Heart left ventricle (tissue), 16 donors: ENCODE measurements around the gene ITPR3. TPM values are rescaled to one million over a fixed set of nuclear protein-coding genes. Genes with fewer than 3 reads are reported as not detected.

Experiments
- ATAC-seq, 4 donors: fragments of 200-7000 bp; cut with Tn5 transposase; one replicate each; pipeline ENCODE4 v1.9.1; 2020 to 2022; ENCODE audit warnings: moderate library complexity in 4 of 4, mild to moderate bottlenecking in 3 of 4, moderate number of reproducible peaks in 1 of 4
- DNase-seq, 5 donors: peaks; one replicate each; pipeline ENCODE4 v3.0.0-alpha.2; 2020
- H3K27ac ChIP-seq, 12 donors: fragments of 200-600 bp; sonication (generic) in 4 of 12; one replicate each; pipeline versions ENCODE4 v1.5.0 to v1.8.0; 2016 to 2022; ENCODE audit warnings: mild to moderate bottlenecking in 2 of 12
- H3K27me3 ChIP-seq, 9 donors: fragments of 200-600 bp; sonication (generic) in 2 of 9; one replicate each; pipeline versions ENCODE4 v1.5.1 to v1.8.0; 2016 to 2022; ENCODE audit warnings: mild to moderate bottlenecking in 3 of 9
- H3K36me3 ChIP-seq, 9 donors: fragments of 200-600 bp; sonication (generic) in 2 of 9; one replicate each; pipeline versions ENCODE4 v1.5.0 to v1.8.0; 2018 to 2022; ENCODE audit warnings: mild to moderate bottlenecking in 2 of 9
- H3K4me1 ChIP-seq, 12 donors: fragments of 200-600 bp; sonication (generic) in 4 of 12; one replicate each; pipeline versions ENCODE4 v1.5.0 to v1.8.0; 2016 to 2022; ENCODE audit warnings: mild to moderate bottlenecking in 3 of 12
- H3K4me3 ChIP-seq, 12 donors: fragments of 200-600 bp; sonication (generic) in 4 of 12; one replicate each; pipeline versions ENCODE4 v1.5.0 to v1.8.0; 2017 to 2022; ENCODE audit warnings: mild to moderate bottlenecking in 9 of 12, moderate library complexity in 4 of 12
- H3K9me3 ChIP-seq, 12 donors: fragments of 200-600 bp; sonication (generic) in 4 of 12; one replicate each; pipeline versions ENCODE4 v1.5.0 to v1.8.0; 2016 to 2022; ENCODE audit warnings: mild to moderate bottlenecking in 1 of 12
- POLR2A ChIP-seq, 2 donors: fragments of 450-650 bp; IDR thresholded peaks; one replicate each; pipeline ENCODE4 v1.6.1; 2017; ENCODE audit warnings: antibody characterized with exemption in 2 of 2, mild to moderate bottlenecking in 2 of 2, moderate library complexity in 2 of 2
- WGBS, 4 donors: extraction: QIAGEN DNeasy Blood & Tissue Kit in 2 of 4; methylation state at CpG; one replicate each; pipeline versions ENCODE4 v1.1.5 to v1.1.7; 2013 to 2018; 5-methylcytosine and 5-hydroxymethylcytosine counted together
- intact Hi-C, 10 donors: fragments of 100-400 bp; cut with DNase I; formaldehyde crosslinking; loops; one replicate each; pipeline versions ENCODE4 v1.11.1 to v1.14.2; 2022
- polyA plus RNA-seq, 2 donors: library from polyadenylated mRNA; stranded (reverse); fragments of 200-250 nt; gene quantifications; one replicate each; pipeline ENCODE4 v1.2.3, GENCODE V29; 2013
- total RNA-seq, 9 donors: library from RNA; depleted of rRNA in 2 of 9; stranded (reverse); fragments of >200 nt in 2 of 9; fragmentation: NEBNext Ultra II Directional in 3 of 9; extraction: Animal tissue kit (Norgen Biotek cat#: 25700) in 3 of 9; gene quantifications; one replicate each; pipeline versions ENCODE4 v1.1.0 to v1.2.4, GENCODE V29; 2016 to 2023
- TF ChIP-seq, protein P1 (sequence below), 12 donors: fragments of 200-600 bp; sonication (generic) in 4 of 12; IDR thresholded peaks; one replicate each; pipeline versions ENCODE4 v1.5.0 to v1.8.0; 2018 to 2022; ENCODE audit warnings: antibody characterized with exemption in 12 of 12, mild to moderate bottlenecking in 5 of 12
- donor health status: ischemic (EF 13 %, LVEDD 7.1; RV severe dilation, severe dysfunction).
- donor health status: healthy with polysubstance abuse.
- donor health status: DM: no; HTN: yes; CAD: no.
- donor health status: DM: no; HTN: no; CAD: no.
- donor health status: ischemic (EF 25% LVEDD 6.9; RV normal size, moderate dysfunction).
- donor health status: ischemic (EF 25% LVEDD 5.7; RV mildly dilated, moderate dysfunction).
- donor health status: healthy.
- donor health status: DM: yes; HTN: yes; CAD: no.
- donor health status: ischemic (EF 35%, LVEDD 5.7; RV mildly dilated, moderate dysfunction).
- donor health status: nonischemic (EF 11% LVEDD 7.7; RV severe dilation, severe dysfunction).
- donor health status: DM: yes; HTN: yes; CAD: no.
- donor health status: PGD.
- donor health status: ischemic (EF 29% LVEDD 5.4; RV normal size, mild dysfunction).
- donor health status: nonischemic (EF 23%, LVEDD 6.1; RV moderate dilation, normal function).

ITPR3 gene
- total and polyA plus RNA-seq, 11 donors = 4.8 to 33.5 (median 7.8) TPM

DNA sequence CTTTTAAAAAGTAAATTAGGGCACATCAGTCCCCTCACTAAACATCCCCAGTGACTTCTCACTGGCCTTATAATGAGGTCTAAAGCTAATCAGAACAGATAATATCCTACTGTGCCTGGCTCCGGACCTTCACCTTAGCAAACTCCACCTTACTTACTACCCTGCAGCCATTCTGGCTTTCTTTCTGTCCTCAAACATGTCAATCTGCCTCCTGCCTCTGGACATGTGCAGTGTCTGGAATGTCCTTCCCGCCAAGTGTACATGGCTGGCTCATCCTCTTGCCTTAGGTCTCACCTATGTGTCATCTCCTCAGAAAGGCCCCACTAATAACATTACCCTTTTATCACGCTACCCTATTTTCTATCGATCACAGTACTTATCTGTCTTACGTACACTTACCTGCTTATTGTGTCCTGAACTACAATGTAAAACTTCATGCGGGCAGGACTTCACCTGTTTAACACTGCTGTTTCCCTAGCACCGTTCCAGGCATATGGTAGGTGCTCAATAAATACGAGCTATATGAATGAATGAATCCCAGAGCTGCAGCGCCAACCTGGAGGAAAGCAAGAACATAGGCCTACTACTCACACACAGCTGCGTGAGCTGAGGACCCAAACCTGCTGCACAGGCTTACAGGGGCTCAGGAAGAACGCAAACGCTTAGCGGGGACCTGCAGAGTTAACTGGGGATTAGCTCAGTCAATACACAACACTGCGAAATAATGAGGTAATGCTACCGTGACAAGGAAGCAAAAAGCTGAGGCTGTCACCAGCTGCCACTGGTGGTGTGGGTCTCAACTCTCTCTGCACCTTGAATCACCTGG, 89.4 kb downstream of the ITPR3 start:
- peak overlapping the region in 11 of 12 donors; percentile 80 to 98 (median 94) for H3K27ac ChIP-seq
- peaks cover 0 to 39% (median 25%) of the 10 kb centered on the region in 12 donors for H3K4me1 ChIP-seq
- TF ChIP-seq, protein P1, sequence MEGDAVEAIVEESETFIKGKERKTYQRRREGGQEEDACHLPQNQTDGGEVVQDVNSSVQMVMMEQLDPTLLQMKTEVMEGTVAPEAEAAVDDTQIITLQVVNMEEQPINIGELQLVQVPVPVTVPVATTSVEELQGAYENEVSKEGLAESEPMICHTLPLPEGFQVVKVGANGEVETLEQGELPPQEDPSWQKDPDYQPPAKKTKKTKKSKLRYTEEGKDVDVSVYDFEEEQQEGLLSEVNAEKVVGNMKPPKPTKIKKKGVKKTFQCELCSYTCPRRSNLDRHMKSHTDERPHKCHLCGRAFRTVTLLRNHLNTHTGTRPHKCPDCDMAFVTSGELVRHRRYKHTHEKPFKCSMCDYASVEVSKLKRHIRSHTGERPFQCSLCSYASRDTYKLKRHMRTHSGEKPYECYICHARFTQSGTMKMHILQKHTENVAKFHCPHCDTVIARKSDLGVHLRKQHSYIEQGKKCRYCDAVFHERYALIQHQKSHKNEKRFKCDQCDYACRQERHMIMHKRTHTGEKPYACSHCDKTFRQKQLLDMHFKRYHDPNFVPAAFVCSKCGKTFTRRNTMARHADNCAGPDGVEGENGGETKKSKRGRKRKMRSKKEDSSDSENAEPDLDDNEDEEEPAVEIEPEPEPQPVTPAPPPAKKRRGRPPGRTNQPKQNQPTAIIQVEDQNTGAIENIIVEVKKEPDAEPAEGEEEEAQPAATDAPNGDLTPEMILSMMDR (IDR thresholded peaks at IDR 0.05) = no peak
- TF ChIP-seq POLR2A (IDR thresholded peaks at IDR 0.05) = no peak
- intact Hi-C loops = loop anchor here in 7 of 10 donors (1.0 to 10.0 kb wide), 9 partner anchors 34 to 444 kb away; partner anchors contain the start of genes IP6K3 (in 1 of the 7) and LEMD2 (in 1 of the 7)
- ATAC-seq (no peak), DNase-seq (peak in 2 of 5 donors; percentile 16 to 23)
- peak overlapping the region; percentile 35 to 86 (median 76) for H3K4me3 ChIP-seq
- no peaks in the 10 kb centered on the region for H3K9me3 ChIP-seq
- H3K36me3 ChIP-seq = peaks cover 0 to 18% (median 8%) of the 10 kb centered on the region in 9 donors
- 80 to 85% (median 84%) methylated on average over 15 of the region's 15 CpGs for WGBS, 4 donors
- H3K27me3 ChIP-seq = no peaks in the 10 kb centered on the region

DNA sequence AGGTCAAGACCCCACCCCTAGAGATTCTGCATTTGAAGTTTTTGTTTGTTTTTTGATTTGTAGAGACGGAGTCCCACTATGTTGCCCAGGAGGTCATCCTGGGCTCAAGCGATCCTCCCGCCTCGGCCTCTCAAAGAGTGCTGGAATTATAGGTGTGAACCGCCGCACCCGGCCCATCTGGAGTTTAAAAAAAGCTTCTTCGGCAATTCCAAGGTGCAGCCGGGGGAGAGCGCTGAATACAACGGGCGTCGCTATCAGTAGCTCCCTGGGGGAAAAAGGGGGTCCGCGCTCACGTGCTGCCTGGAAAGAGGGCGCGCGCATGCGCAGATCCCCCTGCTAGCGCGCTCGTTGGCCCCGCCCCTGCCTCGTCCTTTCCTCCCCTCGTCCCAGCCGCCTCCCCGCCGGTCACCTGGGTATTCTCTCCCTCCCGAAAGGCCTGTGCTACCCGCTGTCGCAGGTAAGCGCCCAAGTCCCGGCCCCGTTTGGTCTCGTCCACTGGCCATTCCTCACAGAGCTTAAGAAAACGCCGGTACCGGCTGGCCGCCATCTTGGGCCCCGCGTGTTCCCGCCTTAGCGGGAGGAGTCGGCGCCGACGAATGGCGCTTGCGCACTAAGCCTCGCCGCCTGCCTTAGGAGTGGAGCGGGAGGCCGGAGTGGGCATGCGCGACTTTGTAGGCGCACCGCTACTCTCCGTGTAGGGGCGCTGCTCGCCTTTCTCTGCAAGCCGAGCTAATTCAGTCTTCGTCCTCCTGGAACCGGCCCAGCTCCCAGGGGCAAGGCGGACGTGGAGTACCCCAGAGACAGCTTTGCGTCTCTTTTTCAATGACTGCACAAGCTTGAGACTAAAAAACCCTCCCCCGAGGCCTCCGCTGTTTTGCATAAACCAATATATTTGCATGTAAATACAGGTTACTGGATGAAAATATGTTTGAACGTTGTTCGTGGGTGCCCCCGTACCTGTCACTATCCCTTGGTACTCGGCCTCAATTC, 90.3 kb downstream of the ITPR3 start, which contains the start of gene UQCC2:
Gene UQCC2 (minus strand): TSS at position 561 of the 990 bp plus-strand sequence. CDS start 14 bp downstream, at position 547.
- intact Hi-C loops = loop anchor here in 9 of 10 donors (1.0 to 10.0 kb wide), 9 partner anchors 33 to 443 kb away; partner anchors contain the start of genes IP6K3 (in 1 of the 9) and LEMD2 (in 1 of the 9)
- no peaks in the 10 kb centered on the region for H3K9me3 ChIP-seq

DNA sequence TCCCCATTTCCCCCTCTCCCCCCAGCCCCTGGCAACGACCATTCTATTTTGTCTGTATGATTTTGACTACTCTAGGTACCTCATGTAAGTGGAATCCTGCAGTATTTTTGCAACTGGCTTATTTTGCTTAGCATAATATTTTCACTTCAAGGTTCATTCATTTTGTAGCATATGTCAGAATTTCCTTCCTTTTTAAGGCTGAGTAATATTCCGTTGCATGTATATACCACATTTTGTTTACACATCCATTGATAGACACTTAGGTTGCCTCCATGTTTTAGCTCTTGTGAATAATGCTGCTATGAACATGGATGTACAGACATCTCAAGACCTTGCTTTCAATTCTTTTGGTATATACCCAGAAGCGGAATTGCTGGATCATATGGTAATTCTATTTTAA, 91.8 kb downstream of the ITPR3 start:
- no peak overlapping the region for H3K4me3 ChIP-seq
- H3K27me3 ChIP-seq = no peaks in the 10 kb centered on the region
- WGBS, 4 donors = 93 to 97% (median 94%) methylated on average over 3 of the region's 3 CpGs
- DNase-seq (no peak), ATAC-seq (no peak)
- H3K9me3 ChIP-seq = no peaks in the 10 kb centered on the region
- H3K36me3 ChIP-seq = peaks cover 0 to 18% (median 6%) of the 10 kb centered on the region in 9 donors
- H3K27ac ChIP-seq = no peak overlapping the region
- intact Hi-C loops = loop anchor here in 7 of 10 donors (2.0 to 10.0 kb wide), 5 partner anchors 49 to 442 kb away; no protein-coding TSS in a partner anchor
- TF ChIP-seq POLR2A (IDR thresholded peaks at IDR 0.05) = no peak
- TF ChIP-seq, protein P1 (IDR thresholded peaks at IDR 0.05) = no peak
- H3K4me1 ChIP-seq = peaks cover 0 to 47% (median 29%) of the 10 kb centered on the region in 12 donors

More for the DNA sequence above, 90.3 kb downstream of the ITPR3 start, which contains the start of gene UQCC2:
- DNase-seq = peak; percentile 97 to 99 (median 99)
- TF ChIP-seq, protein P1 (IDR thresholded peaks at IDR 0.05) = peak; percentile 49 to 92 (median 77)
- TF ChIP-seq POLR2A (IDR thresholded peaks at IDR 0.05) = peak in 1 of 2 donors; percentile 80
- H3K4me3 ChIP-seq = peak within 1 kb of the TSS; percentile 35 to 86 (median 76)
- H3K27me3 ChIP-seq = no peaks in the 10 kb centered on the region
- H3K36me3 ChIP-seq = peaks cover 0 to 18% (median 8%) of the 10 kb centered on the region in 9 donors
- peak; percentile 96 to 99 (median 96) for ATAC-seq
- 1 to 3% (median 2%) methylated on average over 47 to 73 of the region's 73 CpGs for WGBS, 4 donors
- peak within 1 kb of the TSS; percentile 80 to 98 (median 94) for H3K27ac ChIP-seq
- peaks cover 0 to 39% (median 25%) of the 10 kb centered on the region in 12 donors for H3K4me1 ChIP-seq
